Osteoblast (primary cell): Measurements from ENCODE around the gene SREK1. TPM values are rescaled to one million over a fixed set of nuclear protein-coding genes. Genes with fewer than 3 reads are reported as not detected.
"Not testable (repeated sequence)": the region's sequence is repeated elsewhere in the genome, so short reads cannot be mapped to it uniquely, and the experiment has no call there.

Experiments
- DNase-seq: peaks from one replicate; pipeline ENCODE4 v3.0.0; 2011; ENCODE audit warnings: low spot score, mixed read lengths; ENCODE audit not compliant: insufficient read length; ENCODE audit errors: missing footprints
- H2AFZ ChIP-seq: 2 replicates; pipeline ENCODE4 v1.6.0; 2011; ENCODE audit warnings: mild to moderate bottlenecking, low read length
- H3K27ac ChIP-seq: 2 replicates; pipeline ENCODE4 v1.5.1; 2011; ENCODE audit warnings: mild to moderate bottlenecking, low read depth, low read length, moderate library complexity
- H3K27me3 ChIP-seq: 2 replicates; pipeline ENCODE4 v1.6.0; 2012; ENCODE audit warnings: mild to moderate bottlenecking, control low read depth, inconsistent platforms, low read length, moderate library complexity; ENCODE audit not compliant: insufficient read depth
- H3K36me3 ChIP-seq: 2 replicates; pipeline ENCODE4 v1.5.1; 2011; ENCODE audit warnings: mild to moderate bottlenecking, low read length, control low read depth, moderate library complexity; ENCODE audit not compliant: insufficient read depth
- H3K4me1 ChIP-seq: 2 replicates; pipeline ENCODE4 v1.5.1; 2011; ENCODE audit warnings: mild to moderate bottlenecking, low read length, control low read depth, moderate library complexity; ENCODE audit not compliant: insufficient read depth
- H3K4me2 ChIP-seq: 2 replicates; pipeline ENCODE4 v1.6.0; 2011; ENCODE audit warnings: mild to moderate bottlenecking, low read length; ENCODE audit not compliant: insufficient read depth
- H3K4me3 ChIP-seq: fragments of 200-600 bp; sonication (generic); 3 replicates; pipeline ENCODE4 v1.5.1; 2012; ENCODE audit warnings: mild to moderate bottlenecking, low read length, inconsistent platforms; ENCODE audit not compliant: insufficient read depth
- H3K79me2 ChIP-seq: 2 replicates; pipeline ENCODE4 v1.6.0; 2012; ENCODE audit warnings: mild to moderate bottlenecking, low read length, control low read depth, inconsistent platforms; ENCODE audit not compliant: insufficient read depth
- H3K9me3 ChIP-seq: 2 replicates; pipeline ENCODE4 v1.5.1; 2011; ENCODE audit warnings: low read depth, low read length, control low read depth
- H4K20me1 ChIP-seq: 2 replicates; pipeline ENCODE4 v1.6.0; 2012; ENCODE audit warnings: mild to moderate bottlenecking, low read length, control low read depth; ENCODE audit not compliant: insufficient read depth
- CTCF ChIP-seq: IDR thresholded peaks from 2 replicates; pipeline ENCODE4 v1.5.1; 2011; ENCODE audit warnings: mild to moderate bottlenecking, low read depth, low read length, moderate library complexity; ENCODE audit errors: extremely low read depth
- total RNA-seq: library from RNA; depleted of rRNA; stranded (reverse); fragments of >200 nt; gene quantifications from 2 replicates; pipeline ENCODE4 v1.2.3, GENCODE V29; 2012

SREK1 gene
- total RNA-seq, 1 donor, result 86.5 TPM

GRCh38 chr5:66136053-66136452 lies 8.0 kb upstream of the SREK1 start:
- no peaks in the 10 kb centered on the region for H3K36me3 ChIP-seq
- no peak overlapping the region for H3K4me3 ChIP-seq
- no peak for TF ChIP-seq CTCF
- H4K20me1 ChIP-seq, result no peaks in the 10 kb centered on the region
- DNase-seq, result no peak
- H2AFZ ChIP-seq, result no peak overlapping the region
- no peaks in the 10 kb centered on the region for H3K9me3 ChIP-seq
- no peak overlapping the region for H3K27ac ChIP-seq
- no peaks in the 10 kb centered on the region for H3K79me2 ChIP-seq
- H3K4me2 ChIP-seq, result no peak overlapping the region
- no peaks in the 10 kb centered on the region for H3K27me3 ChIP-seq
- H3K4me1 ChIP-seq, result no peaks in the 10 kb centered on the region

DNA sequence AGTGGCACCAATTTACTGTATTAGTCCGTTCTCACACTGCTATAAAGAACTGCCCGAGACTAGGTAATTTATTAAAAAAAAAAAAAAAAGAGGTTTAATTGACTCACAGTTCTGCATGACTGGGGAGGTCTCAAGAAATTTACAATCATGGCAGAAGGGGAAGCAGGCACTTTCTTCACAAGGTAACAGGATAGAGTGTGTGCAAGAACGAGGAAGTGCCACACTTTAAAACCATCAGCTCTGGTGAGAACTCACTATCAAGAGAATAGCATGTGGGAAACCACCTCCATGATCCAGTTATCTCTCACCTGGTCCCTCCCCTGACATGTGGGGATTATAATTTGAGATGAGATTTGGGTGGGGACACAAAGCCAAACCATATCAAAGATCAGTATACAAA lies 7.2 kb upstream of the SREK1 start:
- not testable (repeated sequence) for DNase-seq, H3K27me3 ChIP-seq, H3K4me2 ChIP-seq, H3K79me2 ChIP-seq, H4K20me1 ChIP-seq, H2AFZ ChIP-seq, H3K4me1 ChIP-seq, H3K4me3 ChIP-seq, H3K27ac ChIP-seq, H3K36me3 ChIP-seq, H3K9me3 ChIP-seq

DNA sequence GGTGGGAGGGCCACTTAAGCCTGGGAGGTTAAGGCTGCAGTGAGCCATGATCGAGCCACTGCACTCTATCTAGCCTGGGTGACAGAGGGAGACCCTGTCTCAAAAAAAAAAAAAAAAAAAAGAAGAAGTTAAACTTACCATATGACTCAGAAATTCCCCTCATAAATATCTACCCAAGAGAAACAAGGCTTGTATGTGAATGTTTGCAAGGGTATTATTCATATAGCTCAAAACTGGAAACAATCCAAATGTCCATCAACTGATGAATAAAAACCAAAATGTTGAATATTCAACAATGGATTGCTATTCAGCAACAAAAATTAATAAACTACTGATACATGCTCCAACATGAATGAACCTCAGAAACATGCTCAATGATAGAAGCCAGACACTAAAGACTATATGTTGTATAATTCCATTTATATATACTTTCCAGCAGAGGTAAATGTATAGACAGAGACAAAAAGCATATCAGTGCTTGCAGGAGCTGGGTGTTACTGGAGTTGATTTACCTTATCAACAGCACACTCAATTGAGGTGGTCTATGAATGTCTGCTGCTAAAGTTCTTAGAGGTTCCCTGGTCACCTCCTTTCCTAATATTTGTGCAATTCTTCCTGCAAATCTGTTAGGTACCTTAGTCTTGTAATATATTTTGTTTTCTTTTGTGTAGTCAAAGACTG lies 5.3 kb upstream of the SREK1 start:
- Histone ChIP-seq H2AFZ (no peak overlapping the region), H3K9me3 (no peaks in the 10 kb centered on the region), H3K4me2 (no peak overlapping the region), H3K4me3 (no peak overlapping the region), H4K20me1 (no peaks in the 10 kb centered on the region), H3K27me3 (no peaks in the 10 kb centered on the region), H3K36me3 (no peaks in the 10 kb centered on the region), H3K27ac (no peak overlapping the region), H3K79me2 (no peaks in the 10 kb centered on the region), H3K4me1 (peaks cover 8% of the 10 kb centered on the region)
- no peak for TF ChIP-seq CTCF
- no peak for DNase-seq

DNA sequence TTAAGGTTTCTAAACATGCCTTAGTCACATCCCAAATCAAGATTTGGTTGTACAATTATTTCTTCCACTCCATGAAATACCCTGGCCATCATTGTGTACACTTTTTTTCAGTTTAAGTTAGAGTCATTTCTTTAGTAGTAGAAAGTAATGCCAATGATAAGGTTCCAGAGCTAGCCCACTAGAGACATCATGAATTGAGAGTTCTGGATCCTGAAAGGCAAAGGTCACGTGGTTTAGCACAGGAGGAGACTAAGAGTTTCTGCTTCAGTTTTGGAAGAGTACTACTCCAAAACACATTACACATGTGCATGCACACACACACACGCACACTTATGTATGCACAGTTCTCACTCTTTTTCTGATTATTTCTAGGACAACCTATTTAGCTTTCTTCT lies 4.8 kb upstream of the SREK1 start:
- no peak overlapping the region for H3K27ac ChIP-seq
- no peaks in the 10 kb centered on the region for H3K27me3 ChIP-seq
- no peak for TF ChIP-seq CTCF
- no peak overlapping the region for H3K4me3 ChIP-seq
- H3K4me1 ChIP-seq, result peaks cover 8% of the 10 kb centered on the region
- no peaks in the 10 kb centered on the region for H3K36me3 ChIP-seq
- no peaks in the 10 kb centered on the region for H3K79me2 ChIP-seq
- DNase-seq, result no peak
- no peaks in the 10 kb centered on the region for H3K9me3 ChIP-seq
- no peak overlapping the region for H2AFZ ChIP-seq
- no peak overlapping the region for H3K4me2 ChIP-seq
- no peaks in the 10 kb centered on the region for H4K20me1 ChIP-seq
